HG02642 (cell line): Measurements from ENCODE around the gene OCIAD1.
"Not testable (repeated sequence)": the region's sequence is repeated elsewhere in the genome, so short reads cannot be mapped to it uniquely, and the experiment has no call there.

Experiments used
- ATAC-seq: cut with Tn5 transposase; IDR thresholded peaks from one replicate; pipeline ENCODE4 v1.9.1; 2021; ENCODE audit warnings: mild to moderate bottlenecking; ENCODE audit not compliant: unreplicated experiment, poor library complexity

Gene OCIAD1

DNA sequence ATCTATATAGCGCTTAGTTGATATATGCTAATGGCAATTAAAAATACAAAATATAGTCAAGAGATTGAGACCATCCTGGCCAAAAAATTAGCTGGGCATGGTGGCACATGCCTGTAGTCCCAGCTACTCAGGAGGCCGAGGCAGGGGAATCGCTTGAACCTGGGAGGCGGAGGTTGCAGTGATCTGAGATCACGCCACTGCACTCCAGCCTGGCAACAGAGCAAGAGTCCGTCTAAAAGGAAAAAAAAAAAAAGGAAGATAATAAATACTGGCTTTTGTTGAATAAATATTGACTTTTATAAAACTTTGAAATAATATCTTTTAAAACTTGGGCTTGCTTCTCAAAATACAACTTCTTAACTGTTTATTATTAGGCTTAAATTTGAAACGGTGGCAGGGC is 14.6 kb upstream of the OCIAD1 start:
- not testable (repeated sequence) for ATAC-seq

- no peak for ATAC-seq
Measured at GRCh38 chr4:48816971-48817370, 13.9 kb upstream of the OCIAD1 start.

DNA sequence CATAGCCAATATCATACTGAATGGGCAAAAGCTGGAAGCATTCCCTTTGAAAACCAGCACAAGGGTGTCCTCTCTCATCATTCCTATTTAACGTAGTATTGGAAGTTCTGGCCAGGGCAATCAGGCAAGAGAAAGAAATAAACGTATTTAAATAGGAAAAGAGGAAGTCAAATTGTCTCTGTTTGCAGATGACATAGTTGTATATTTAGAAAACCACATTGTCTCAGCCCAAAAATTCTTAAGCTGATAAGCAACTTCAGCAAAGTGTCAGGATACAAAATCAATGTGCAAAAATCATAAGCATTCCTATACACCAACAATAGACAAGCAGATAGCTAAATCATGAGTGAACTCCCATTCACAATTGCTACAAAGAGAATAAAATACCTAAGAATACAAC is 9.5 kb upstream of the OCIAD1 start:
- ATAC-seq = not testable (repeated sequence)

DNA sequence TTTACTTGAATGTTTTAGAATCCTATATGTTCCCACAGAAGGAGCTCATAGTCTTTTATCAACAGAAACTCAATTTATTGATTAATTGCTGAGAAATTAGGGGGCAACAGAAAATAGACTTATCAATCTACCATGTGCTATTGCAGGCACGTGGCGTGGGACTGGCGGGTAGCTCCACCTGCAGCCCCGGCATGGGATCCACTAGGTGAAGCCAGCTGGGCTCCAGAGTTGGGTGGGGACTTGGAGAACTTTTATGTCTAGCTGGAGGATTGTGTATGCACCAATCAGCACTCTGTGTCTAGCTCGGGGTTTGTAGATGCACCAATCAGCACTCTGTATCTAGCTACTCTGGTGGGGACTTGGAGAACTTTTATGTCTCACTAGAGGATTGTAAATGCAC is 3.3 kb upstream of the OCIAD1 start:
- no peak for ATAC-seq

GRCh38 chr4:48831532-48832030 is 693 bp downstream of the OCIAD1 start:
- ATAC-seq = no peak

GRCh38 chr4:48832571-48832970 is 1.7 kb downstream of the OCIAD1 start:
- ATAC-seq = no peak

GRCh38 chr4:48836658-48837057 is 5.8 kb downstream of the OCIAD1 start:
- ATAC-seq = no peak

DNA sequence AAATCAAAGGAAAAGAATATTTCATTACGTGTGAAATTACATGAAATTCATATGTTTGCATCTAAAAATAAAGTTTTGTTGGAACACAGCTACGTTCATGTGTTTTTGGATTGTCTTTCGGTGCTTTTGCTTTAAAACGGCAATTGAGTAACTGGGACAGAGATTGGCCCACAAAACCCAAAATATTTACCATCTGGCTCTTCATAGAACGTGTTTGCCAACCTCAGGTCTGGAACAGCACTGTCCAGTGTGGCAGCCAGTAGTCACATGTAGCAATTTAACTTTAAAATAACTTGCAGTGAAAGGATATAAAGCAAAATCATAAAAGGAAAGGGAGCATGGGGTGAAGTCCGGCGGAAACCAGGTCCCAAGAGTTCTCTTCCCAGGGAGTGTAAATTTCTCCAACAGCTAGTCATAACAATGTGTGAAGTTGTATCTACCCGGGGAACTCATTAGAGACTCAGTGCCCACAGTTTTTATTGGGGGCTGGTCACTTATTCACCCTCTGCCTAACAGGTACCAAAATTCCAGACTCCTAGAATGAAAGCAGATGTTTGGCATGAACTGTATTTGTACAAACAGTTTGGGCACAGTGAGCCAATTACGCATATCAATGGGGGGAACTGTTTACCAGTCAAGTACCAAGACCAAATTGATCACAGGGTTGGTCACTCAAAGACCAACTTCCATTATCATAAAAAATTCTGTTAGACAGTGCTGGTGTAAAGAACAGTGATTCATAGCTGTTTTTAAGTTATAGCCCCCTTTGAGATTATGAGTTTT is 10.3 kb downstream of the OCIAD1 start:
- no peak for ATAC-seq

DNA sequence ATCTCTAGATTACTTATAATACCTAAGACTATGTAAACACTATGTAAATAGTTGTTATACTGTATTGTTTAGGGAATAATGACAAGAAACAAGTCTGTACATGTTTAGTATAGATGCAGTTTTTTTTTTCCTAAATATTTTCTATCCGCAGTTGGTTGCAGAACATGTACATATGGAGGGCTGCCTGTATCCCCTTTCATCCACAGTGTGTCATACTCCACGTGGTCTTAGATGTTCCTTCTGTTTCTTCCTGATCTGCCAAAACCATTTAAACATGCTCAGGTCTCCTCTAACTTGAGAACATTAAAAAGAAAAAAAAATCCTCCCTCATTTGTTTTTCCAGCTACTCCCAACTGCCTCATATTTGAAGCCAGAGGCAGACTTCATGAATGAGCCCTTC is 14.0 kb downstream of the OCIAD1 start:
- no peak for ATAC-seq

DNA sequence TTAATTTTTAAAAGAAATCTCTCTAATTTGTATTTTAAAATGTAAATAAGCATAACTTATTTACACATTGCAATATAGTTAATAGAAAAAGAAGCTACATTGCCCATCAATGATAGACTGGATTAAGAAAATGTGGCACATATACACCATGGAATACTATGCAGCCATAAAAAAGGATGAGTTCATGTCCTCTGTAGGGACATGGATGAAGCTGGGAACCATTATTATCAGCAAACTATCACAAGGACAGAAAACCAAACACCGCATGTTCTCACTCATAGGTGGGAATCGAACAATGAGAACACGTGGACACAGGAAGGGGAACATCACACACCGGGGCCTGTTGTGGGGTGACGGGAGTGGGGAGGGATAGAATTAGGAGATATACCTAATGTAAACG is 17.9 kb downstream of the OCIAD1 start:
- ATAC-seq = not testable (repeated sequence)

DNA sequence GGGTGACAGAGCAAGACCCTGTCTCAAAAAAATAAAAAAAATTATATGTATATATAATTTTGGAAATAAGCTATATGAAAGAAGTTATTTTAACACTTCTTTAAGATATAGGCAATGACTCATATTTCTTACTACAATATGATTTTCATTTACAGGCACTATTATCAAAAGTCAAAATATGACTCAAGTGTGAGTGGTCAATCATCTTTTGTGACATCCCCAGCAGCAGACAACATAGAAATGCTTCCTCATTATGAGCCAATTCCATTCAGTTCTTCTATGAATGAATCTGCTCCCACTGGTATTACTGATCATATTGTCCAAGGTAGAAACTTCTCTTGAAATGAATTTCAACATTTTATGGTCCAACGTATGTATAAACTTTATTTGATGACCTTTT is 20.8 kb downstream of the OCIAD1 start:
- ATAC-seq = no peak

DNA sequence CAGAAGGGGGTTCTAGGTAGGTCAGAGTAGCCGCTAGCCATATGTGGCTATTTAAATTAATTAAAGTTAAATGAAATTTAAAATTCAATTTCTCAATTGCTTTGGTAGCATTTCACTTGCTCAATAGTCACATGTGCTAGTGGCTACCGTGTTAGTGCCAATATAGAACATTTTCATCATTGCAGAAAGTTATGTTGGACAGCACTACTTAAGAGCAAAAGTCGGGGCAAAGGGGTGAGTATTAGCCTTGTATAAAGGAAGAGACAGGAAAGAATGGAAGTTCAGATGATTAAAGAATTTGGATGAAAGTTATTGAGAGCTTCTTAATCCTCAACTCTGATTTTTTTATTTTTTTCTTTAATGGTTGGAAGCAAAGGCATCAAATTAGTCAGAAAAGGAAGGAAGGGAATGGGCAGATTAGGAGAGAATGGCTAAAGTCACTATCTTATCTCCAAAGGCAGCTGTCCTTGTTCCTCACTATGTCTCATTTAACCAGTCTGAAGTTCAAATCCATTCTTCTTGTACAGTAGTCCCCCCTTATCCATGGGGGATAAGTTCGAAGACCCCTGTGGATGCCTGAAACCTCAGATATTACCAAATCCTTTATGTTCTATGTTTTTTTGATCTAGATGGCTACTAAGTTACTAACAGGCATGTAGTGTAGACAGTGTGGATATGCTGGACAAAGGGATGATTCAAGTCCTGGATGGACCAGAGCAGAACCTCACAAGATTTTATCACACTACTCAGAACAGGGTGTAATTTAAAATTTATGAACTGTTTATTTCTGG is 22.9 kb downstream of the OCIAD1 start:
- no peak for ATAC-seq

GRCh38 chr4:48854395-48854683 is 23.5 kb downstream of the OCIAD1 start:
- no peak for ATAC-seq

DNA sequence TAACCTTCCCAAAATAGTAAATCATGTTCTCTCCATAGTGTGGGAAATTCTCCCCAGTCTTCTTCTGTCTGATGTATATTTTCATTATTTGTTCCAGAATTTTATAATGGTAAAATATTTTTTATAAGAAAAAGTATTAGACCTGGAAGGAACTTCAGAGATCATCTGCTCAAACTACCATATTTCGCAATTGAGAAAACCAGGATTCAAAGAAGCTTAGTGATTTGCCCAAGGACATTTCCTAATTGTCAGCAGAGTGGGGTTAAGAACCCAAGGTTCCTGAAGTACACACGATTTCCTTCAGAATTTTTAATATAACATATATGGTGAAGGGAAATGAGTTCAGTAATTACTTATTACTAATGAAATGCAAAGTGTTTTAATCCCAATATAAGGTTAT is 24.1 kb downstream of the OCIAD1 start:
- no peak for ATAC-seq

- ATAC-seq = no peak
Measured at GRCh38 chr4:48858130-48858529, 27.2 kb downstream of the OCIAD1 start.

DNA sequence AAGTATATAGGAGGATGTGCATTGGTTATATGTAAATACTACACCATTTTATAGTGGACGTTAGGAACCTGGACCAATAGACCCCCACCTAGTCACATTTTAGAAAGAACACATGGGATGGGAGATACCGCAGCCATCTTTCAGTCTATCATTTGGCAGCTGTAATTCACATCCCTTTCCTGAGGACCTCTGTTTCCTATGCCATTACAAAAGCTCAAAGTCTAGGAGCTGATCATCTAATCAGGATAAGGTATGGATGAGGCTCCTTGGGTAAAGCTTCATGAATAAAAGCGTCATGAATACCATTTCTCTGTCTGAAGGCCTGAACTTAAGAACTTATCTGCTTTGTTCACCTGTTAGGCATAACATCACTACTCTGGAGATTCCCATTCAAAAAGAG is 31.1 kb downstream of the OCIAD1 start:
- no peak for ATAC-seq

DNA sequence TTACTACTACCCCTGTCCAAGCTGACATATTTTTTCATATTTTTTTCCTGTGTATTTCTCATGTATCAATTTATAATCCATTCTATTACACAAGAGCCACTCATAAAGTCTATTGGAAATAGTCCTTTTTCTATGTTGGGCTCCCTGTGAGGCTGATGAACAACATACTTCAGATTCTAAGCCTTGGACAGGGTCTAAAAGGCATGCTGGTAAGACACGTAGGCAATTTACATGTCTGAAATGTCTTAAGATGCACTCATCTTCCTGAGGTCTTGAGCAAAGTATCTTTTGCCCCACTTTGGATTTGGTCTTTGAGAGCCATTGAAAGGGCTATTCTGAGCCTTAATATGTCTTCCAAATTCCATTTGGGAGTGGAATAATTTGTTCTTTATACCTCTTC is 31.8 kb downstream of the OCIAD1 start:
- no peak for ATAC-seq

- no peak for ATAC-seq
Measured at GRCh38 chr4:48863728-48864127, 32.8 kb downstream of the OCIAD1 start.

DNA sequence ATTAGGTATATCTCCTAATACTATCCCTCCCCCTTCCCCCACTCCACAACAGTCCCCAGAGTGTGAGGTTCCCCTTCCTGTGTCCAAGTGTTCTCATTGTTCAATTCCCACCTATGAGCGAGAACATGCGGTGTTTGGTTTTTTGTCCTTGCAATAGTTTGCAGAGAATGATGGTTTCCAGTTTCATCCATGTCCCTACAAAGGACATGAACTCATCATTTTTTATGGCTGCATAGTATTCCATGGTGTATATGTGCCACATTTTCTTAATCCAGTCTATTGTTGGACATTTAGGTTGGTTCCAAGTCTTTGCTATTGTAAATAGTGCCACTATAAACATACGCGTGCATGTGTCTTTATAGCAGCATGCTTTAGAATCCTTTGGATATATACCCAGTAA is 33.8 kb downstream of the OCIAD1 start:
- ATAC-seq = not testable (repeated sequence)

GRCh38 chr4:48877827-48878535 is 47.1 kb downstream of the OCIAD1 start:
- no peak for ATAC-seq
